Adipocyte (in vitro differentiated cells): Measurements from ENCODE around the gene UTRN.

Source experiments
- DNase-seq: peaks from one replicate; pipeline ENCODE4 v3.0.0-alpha.2; 2015; ENCODE audit warnings: low read depth
- H3K27me3 ChIP-seq: replicated peaks from 2 replicates; pipeline ENCODE4 v1.7.0; 2013; ENCODE audit warnings: mild to moderate bottlenecking, low read length, moderate library complexity; ENCODE audit not compliant: control insufficient read depth, insufficient read depth
- H3K36me3 ChIP-seq: 2 replicates; pipeline ENCODE4 v1.7.0; 2013; ENCODE audit warnings: low read length, mild to moderate bottlenecking, moderate library complexity; ENCODE audit not compliant: control insufficient read depth, insufficient read depth, severe bottlenecking
- H3K4me1 ChIP-seq: 2 replicates; pipeline ENCODE4 v1.7.0; 2013; ENCODE audit warnings: mild to moderate bottlenecking, low read length, moderate library complexity; ENCODE audit not compliant: control insufficient read depth, insufficient read depth
- H3K4me3 ChIP-seq: 2 replicates; pipeline ENCODE4 v1.7.0; 2013; ENCODE audit warnings: mild to moderate bottlenecking, low read length, moderate library complexity
- H3K9ac ChIP-seq: 2 replicates; pipeline ENCODE4 v1.7.0; 2013; ENCODE audit warnings: mild to moderate bottlenecking, low read length, moderate library complexity
- H3K9me3 ChIP-seq: 2 replicates; pipeline ENCODE4 v1.7.0; 2013; ENCODE audit warnings: mild to moderate bottlenecking, low read length, moderate library complexity; ENCODE audit not compliant: control insufficient read depth

UTRN gene

GRCh38 chr6:144298194-144298593, 13.1 kb downstream of the UTRN start:
- H3K4me1 ChIP-seq, result peaks cover 42% of the 10 kb centered on the region
- H3K27me3 ChIP-seq, result no peaks in the 10 kb centered on the region
- H3K4me3 ChIP-seq, result no peak overlapping the region
- DNase-seq, result no peak
- H3K9ac ChIP-seq, result no peak overlapping the region
- no peaks in the 10 kb centered on the region for H3K9me3 ChIP-seq
- H3K36me3 ChIP-seq, result peaks cover 29% of the 10 kb centered on the region

DNA sequence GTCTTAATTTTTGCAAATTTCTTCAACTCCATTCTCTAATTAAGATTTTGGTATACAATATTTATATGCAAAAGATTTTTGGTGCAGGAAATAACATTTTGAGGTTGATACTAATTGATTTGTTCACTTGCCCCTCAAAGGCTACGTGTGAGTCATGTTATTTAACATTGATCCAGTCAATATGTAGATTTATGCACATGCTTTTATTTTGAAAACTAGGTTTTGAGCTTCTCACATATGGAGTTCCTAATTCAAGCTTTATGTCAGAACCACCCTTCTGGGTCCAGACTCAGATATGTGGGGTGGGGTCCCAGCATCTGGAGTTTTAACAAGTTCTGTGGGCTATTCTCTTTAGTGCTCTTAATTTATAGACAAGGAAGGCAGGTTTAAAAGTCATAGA, 13.8 kb downstream of the UTRN start:
- peaks cover 24% of the 10 kb centered on the region for H3K36me3 ChIP-seq
- no peak overlapping the region for H3K9ac ChIP-seq
- no peak overlapping the region for H3K4me3 ChIP-seq
- peaks cover 35% of the 10 kb centered on the region for H3K4me1 ChIP-seq
- H3K9me3 ChIP-seq, result no peaks in the 10 kb centered on the region
- no peak for DNase-seq
- no peaks in the 10 kb centered on the region for H3K27me3 ChIP-seq

DNA sequence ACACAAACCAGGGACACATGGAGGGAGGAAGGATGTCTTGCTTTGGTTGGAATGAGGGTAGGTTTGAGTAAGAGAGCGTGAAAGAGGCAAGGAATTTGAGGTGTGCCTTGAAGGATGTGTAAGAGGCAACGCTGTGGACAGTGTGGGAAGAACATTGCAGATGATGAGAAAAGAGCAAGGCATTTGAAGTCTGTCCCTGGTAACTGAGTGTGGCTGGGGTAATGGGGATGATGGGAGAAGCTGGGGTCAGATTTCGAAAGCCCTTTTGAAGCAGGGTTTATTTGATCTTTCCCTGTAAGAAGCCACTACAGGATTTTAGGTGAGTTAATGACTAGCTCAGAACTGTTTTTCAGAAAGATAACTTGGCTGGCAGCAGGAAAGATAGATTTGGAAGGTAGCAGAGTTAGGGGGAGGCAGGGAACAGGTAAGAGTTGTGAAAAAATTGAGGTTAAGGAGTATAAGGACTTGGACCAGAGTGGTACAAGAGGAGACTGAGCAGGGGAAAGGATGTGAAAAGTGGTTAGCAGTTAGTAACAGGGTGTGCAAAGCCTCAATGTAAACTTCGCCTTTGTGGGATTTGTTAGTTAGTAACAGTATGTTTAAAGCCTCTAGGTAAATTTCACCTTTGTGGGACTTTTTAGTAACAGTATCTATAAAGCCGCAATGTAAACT, 17.7 kb downstream of the UTRN start:
- H3K36me3 ChIP-seq, result peaks cover 11% of the 10 kb centered on the region

GRCh38 chr6:144304223-144304848, 19.2 kb downstream of the UTRN start:
- Histone ChIP-seq H3K9ac (no peak overlapping the region), H3K27me3 (no peaks in the 10 kb centered on the region), H3K36me3 (peaks cover 21% of the 10 kb centered on the region), H3K9me3 (no peaks in the 10 kb centered on the region), H3K4me3 (no peak overlapping the region), H3K4me1 (peaks cover 9% of the 10 kb centered on the region)
- DNase-seq, result no peak

More for the DNA sequence above, 17.7 kb downstream of the UTRN start:
- no peak for DNase-seq
- Histone ChIP-seq H3K9me3 (no peaks in the 10 kb centered on the region), H3K9ac (no peak overlapping the region), H3K4me1 (peaks cover 7% of the 10 kb centered on the region), H3K27me3 (no peaks in the 10 kb centered on the region), H3K4me3 (no peak overlapping the region)

GRCh38 chr6:144305567-144305966, 20.4 kb downstream of the UTRN start:
- no peak for DNase-seq
- Histone ChIP-seq H3K27me3 (no peaks in the 10 kb centered on the region), H3K9ac (no peak overlapping the region), H3K36me3 (peaks cover 30% of the 10 kb centered on the region), H3K4me1 (peaks cover 9% of the 10 kb centered on the region), H3K9me3 (no peaks in the 10 kb centered on the region), H3K4me3 (no peak overlapping the region)

DNA sequence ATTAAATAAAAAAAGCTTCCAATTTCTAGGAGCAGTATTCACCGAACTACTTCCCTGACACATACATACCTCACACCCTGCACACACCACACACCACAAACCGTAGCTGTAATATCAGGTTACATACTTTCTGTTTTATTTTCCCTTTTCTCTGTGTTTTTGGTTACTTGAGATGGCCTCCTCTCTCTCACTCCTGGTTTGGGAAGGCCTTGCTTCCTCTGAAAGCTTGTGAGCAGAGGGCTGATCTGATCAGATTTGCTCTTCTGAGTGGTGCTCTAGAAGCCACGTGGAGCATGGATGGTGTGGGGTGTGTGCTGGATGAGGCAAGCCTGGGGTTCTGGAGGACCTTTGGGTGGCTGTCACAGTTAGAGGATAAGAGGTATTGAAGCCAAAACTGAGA, 20.9 kb downstream of the UTRN start:
- no peak overlapping the region for H3K4me3 ChIP-seq
- H3K9me3 ChIP-seq, result no peaks in the 10 kb centered on the region
- no peak overlapping the region for H3K9ac ChIP-seq
- peaks cover 9% of the 10 kb centered on the region for H3K4me1 ChIP-seq
- peak; percentile 59 for DNase-seq
- H3K36me3 ChIP-seq, result peaks cover 34% of the 10 kb centered on the region
- H3K27me3 ChIP-seq, result no peaks in the 10 kb centered on the region

DNA sequence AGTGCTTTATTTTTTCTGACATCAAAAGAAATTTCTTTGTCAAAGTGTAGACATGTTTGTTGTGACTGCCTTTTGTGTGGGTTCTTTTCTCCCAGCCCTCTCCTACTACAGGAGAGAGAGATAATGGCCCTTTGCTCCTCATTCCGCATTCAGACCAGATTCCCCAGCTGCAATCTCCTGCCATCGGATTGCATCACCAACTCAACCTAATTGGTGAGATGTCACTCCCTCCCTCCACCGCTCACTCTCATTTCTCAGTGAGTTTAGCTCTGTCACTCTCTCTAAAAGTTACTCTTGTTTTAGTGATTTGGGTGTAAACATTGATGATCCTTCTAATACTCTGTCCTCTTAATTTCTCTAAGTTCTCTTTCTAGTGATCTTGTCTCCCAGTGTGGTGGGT, 22.7 kb downstream of the UTRN start:
- peaks cover 32% of the 10 kb centered on the region for H3K36me3 ChIP-seq
- no peaks in the 10 kb centered on the region for H3K27me3 ChIP-seq
- H3K9me3 ChIP-seq, result no peaks in the 10 kb centered on the region
- H3K4me3 ChIP-seq, result no peak overlapping the region
- peaks cover 10% of the 10 kb centered on the region for H3K4me1 ChIP-seq
- no peak for DNase-seq
- no peak overlapping the region for H3K9ac ChIP-seq

- H3K36me3 ChIP-seq, result peaks cover 30% of the 10 kb centered on the region
- H3K9me3 ChIP-seq, result no peaks in the 10 kb centered on the region
- no peak overlapping the region for H3K9ac ChIP-seq
- no peaks in the 10 kb centered on the region for H3K27me3 ChIP-seq
- peaks cover 33% of the 10 kb centered on the region for H3K4me1 ChIP-seq
- DNase-seq, result no peak
- no peak overlapping the region for H3K4me3 ChIP-seq
These were observed 25.6 kb downstream of the UTRN start for GRCh38 chr6:144310765-144311164.

GRCh38 chr6:144311361-144311760, 26.2 kb downstream of the UTRN start:
- H3K27me3 ChIP-seq, result no peaks in the 10 kb centered on the region
- H3K36me3 ChIP-seq, result peaks cover 32% of the 10 kb centered on the region
- peaks cover 33% of the 10 kb centered on the region for H3K4me1 ChIP-seq
- no peaks in the 10 kb centered on the region for H3K9me3 ChIP-seq
- H3K9ac ChIP-seq, result no peak overlapping the region
- no peak overlapping the region for H3K4me3 ChIP-seq
- DNase-seq, result no peak

DNA sequence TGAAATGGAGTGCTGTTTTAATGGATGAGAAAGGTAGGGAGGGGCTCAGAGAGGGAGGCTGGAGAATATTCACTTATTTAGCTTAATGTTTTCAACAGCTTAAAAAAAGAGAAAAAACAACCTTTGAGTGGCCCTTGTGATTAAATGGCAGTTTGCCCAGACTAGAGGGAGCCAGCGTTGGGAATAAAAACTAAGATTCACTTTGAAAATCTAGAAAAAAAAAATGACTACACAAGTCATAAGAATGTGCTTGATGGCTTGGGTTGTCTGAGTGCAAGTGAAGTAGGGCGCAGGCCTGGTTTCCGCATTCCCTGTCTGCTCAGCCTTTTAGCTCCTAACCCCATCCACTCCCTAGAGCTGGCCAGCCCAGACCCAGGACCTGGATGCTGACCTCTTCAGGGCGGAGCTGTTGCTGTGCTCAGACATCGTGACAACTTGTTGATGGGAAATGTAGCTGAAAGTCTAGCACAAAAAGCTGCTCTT, 28.9 kb downstream of the UTRN start:
- Histone ChIP-seq H3K9me3 (no peaks in the 10 kb centered on the region), H3K27me3 (no peaks in the 10 kb centered on the region), H3K4me3 (peak overlapping the region; percentile 21), H3K36me3 (peaks cover 22% of the 10 kb centered on the region), H3K9ac (peak overlapping the region; percentile 75), H3K4me1 (peaks cover 31% of the 10 kb centered on the region)
- peak; percentile 28 for DNase-seq

GRCh38 chr6:144314562-144314961, 29.4 kb downstream of the UTRN start:
- no peak for DNase-seq
- Histone ChIP-seq H3K4me1 (peaks cover 31% of the 10 kb centered on the region), H3K27me3 (no peaks in the 10 kb centered on the region), H3K36me3 (peaks cover 17% of the 10 kb centered on the region), H3K9ac (peak overlapping the region; percentile 5), H3K4me3 (no peak overlapping the region), H3K9me3 (no peaks in the 10 kb centered on the region)
